Progenitor cell of endocrine pancreas (in vitro differentiated cells): Measurements from ENCODE around the gene MRPL17. TPM values are rescaled to one million over a fixed set of nuclear protein-coding genes. Genes with fewer than 3 reads are reported as not detected.

ENCODE experiments used
- DNase-seq: peaks from one replicate; pipeline ENCODE4 v3.0.0; 2021; ENCODE audit warnings: low spot score; ENCODE audit not compliant: unreplicated experiment
- H3K27ac Mint-ChIP-seq: 2 replicates; pipeline ENCODE4 v1.8.0; 2021; ENCODE audit warnings: mild to moderate bottlenecking, moderate library complexity, mixed read lengths
- H3K27me3 Mint-ChIP-seq: 2 replicates; pipeline ENCODE4 v1.8.0; 2021; ENCODE audit warnings: mixed read lengths
- H3K36me3 Mint-ChIP-seq: 2 replicates; pipeline ENCODE4 v1.8.0; 2022; ENCODE audit warnings: mixed read lengths; ENCODE audit not compliant: insufficient read depth
- H3K4me1 Mint-ChIP-seq: 2 replicates; pipeline ENCODE4 v1.8.0; 2021; ENCODE audit warnings: low read depth, mixed read lengths
- H3K4me3 Mint-ChIP-seq: 2 replicates; pipeline ENCODE4 v1.8.0; 2021; ENCODE audit warnings: low read depth, mild to moderate bottlenecking, moderate library complexity, mixed read lengths
- H3K9me3 Mint-ChIP-seq: 2 replicates; pipeline ENCODE4 v1.8.0; 2021; ENCODE audit warnings: low read depth, mixed read lengths
- total RNA-seq: library from RNA; stranded (reverse); gene quantifications from 2 replicates; pipeline ENCODE4 v1.2.1, GENCODE V29; 2021
- TF ChIP-seq, protein P1 (sequence below): fragments of 200-600 bp; sonication (generic); IDR thresholded peaks from one replicate; pipeline ENCODE4 v1.5.0; 2021; ENCODE audit warnings: antibody characterized with exemption, mild to moderate bottlenecking; ENCODE audit not compliant: unreplicated experiment

Gene MRPL17
- total RNA-seq, 1 donor from 2014 or later = 36.5 TPM

GRCh38 chr11:6636480-6636879, 46.7 kb downstream of the MRPL17 start:
- Mint-ChIP-seq H3K4me3 (no peak overlapping the region), H3K4me1 (peaks cover 5% of the 10 kb centered on the region), H3K27me3 (peaks cover 5% of the 10 kb centered on the region), H3K36me3 (peaks cover 10% of the 10 kb centered on the region), H3K27ac (no peak overlapping the region), H3K9me3 (no peaks in the 10 kb centered on the region)
- TF ChIP-seq, protein P1, sequence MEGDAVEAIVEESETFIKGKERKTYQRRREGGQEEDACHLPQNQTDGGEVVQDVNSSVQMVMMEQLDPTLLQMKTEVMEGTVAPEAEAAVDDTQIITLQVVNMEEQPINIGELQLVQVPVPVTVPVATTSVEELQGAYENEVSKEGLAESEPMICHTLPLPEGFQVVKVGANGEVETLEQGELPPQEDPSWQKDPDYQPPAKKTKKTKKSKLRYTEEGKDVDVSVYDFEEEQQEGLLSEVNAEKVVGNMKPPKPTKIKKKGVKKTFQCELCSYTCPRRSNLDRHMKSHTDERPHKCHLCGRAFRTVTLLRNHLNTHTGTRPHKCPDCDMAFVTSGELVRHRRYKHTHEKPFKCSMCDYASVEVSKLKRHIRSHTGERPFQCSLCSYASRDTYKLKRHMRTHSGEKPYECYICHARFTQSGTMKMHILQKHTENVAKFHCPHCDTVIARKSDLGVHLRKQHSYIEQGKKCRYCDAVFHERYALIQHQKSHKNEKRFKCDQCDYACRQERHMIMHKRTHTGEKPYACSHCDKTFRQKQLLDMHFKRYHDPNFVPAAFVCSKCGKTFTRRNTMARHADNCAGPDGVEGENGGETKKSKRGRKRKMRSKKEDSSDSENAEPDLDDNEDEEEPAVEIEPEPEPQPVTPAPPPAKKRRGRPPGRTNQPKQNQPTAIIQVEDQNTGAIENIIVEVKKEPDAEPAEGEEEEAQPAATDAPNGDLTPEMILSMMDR = no peak
- DNase-seq = no peak

DNA sequence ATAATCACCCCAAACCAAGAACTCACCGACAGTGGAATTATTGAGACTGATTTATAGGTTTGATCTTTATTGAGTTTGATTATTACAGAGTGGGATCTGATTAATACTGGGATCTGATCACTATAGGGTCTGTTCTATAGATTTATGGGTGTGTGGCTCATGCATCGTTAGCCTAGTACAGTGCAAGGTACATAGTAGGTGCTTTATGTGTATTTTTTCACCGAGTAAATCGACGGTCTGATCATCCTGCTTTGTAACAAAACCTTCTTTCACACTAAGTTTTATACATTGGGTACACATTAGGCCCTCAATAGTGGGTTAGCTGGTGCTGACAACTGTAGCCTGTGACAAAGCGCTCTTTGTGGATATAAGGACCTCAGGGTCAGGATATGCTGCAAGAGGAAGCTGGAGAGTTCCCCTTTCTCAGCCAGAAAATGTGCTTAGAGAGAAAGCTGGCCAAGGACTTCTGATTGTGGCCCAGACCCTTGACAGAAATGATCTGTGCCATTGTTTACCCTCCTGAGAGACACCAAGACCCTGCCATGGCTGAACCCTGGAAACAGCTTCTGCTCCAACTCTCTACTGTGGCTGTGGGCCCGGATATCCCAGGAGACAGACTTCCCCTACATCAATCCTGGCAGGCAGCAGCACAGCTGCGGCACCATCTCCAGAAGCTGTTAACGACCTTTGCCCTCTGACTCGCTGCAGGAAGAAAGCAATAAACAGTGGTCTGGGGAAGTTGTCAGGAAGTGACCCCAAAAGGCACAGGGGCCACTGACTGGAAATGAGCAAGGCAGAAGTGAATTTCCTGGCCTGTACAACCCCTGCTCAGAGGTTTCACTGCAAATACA, 47.8 kb downstream of the MRPL17 start:
- Mint-ChIP-seq H3K36me3 (peaks cover 17% of the 10 kb centered on the region), H3K4me3 (no peak overlapping the region), H3K27ac (peak overlapping the region; percentile 15), H3K9me3 (no peaks in the 10 kb centered on the region), H3K27me3 (peaks cover 15% of the 10 kb centered on the region), H3K4me1 (peaks cover 5% of the 10 kb centered on the region)
- TF ChIP-seq, protein P1 = no peak
- DNase-seq = no peak

DNA sequence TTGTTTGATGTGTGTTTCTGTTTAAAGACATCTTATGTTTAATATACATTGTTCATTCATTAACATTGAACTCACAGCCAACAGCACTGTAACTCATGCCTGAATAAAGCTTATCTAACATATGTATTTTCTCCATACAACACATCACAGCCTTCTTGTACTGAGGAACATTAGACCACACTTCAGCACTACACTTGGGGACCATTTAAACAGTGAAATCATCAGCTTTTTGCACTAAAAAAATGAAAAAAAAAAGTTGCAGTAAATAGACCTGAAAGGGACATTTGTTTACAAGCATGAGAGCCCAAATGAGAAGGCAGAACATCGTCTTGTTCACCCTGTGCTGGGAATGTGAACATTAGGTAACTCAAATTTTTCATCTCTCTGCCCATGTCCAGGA, 48.6 kb downstream of the MRPL17 start:
- Mint-ChIP-seq H3K27ac (no peak overlapping the region), H3K4me3 (no peak overlapping the region), H3K36me3 (peaks cover 21% of the 10 kb centered on the region), H3K4me1 (peaks cover 5% of the 10 kb centered on the region), H3K27me3 (peaks cover 17% of the 10 kb centered on the region), H3K9me3 (no peaks in the 10 kb centered on the region)
- no peak for DNase-seq
- TF ChIP-seq, protein P1 = no peak

GRCh38 chr11:6633422-6634408, 49.4 kb downstream of the MRPL17 start:
- peaks cover 5% of the 10 kb centered on the region for H3K4me1 Mint-ChIP-seq
- no peak for DNase-seq
- H3K27ac Mint-ChIP-seq = no peak overlapping the region
- H3K9me3 Mint-ChIP-seq = no peaks in the 10 kb centered on the region
- H3K36me3 Mint-ChIP-seq = peaks cover 25% of the 10 kb centered on the region
- H3K27me3 Mint-ChIP-seq = peaks cover 20% of the 10 kb centered on the region
- TF ChIP-seq, protein P1 = no peak
- H3K4me3 Mint-ChIP-seq = no peak overlapping the region
